ENCODE measurements around the gene LTK.

DNA sequence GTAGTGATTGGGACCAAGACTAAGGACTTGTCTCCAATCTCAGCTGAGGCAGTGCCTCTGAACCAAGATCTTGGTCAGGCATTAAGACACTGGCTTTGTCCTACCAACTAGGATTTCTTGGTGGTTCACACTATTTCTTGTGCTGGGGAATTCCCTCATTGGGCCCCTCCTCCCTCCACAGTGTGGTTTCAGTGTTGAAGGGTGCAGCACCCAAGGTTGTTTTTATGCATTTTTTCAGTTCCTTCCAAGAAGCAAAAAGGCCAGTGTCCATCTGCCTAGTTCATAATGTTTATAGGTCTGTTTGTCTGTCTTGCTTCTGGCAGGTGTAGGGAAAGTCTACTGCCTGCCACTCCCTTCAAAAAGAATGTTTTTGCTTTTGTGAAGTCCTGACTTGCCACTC is 30.5 kb downstream of the LTK start:
- TF ChIP-seq CTCF (IDR thresholded peaks at IDR 0.05; ENCODE audit: low read length) (no peak), EZH2 (optimal IDR thresholded peaks at IDR 0.05; ENCODE audit: low read depth, low read length) (no peak), EZH2phosphoT487 (IDR thresholded peaks at IDR 0.05; ENCODE audit: low read length) (no peak)

All from MM.1S (cell line).